GM04504 (cell line): Measurements from ENCODE around the gene BANK1.
"Not testable (repeated sequence)": the region's sequence is repeated elsewhere in the genome, so short reads cannot be mapped to it uniquely, and the experiment has no call there.

Experiments used
- DNase-seq: peaks from one replicate; pipeline ENCODE4 v3.0.0-alpha.2; 2012; ENCODE audit warnings: low read depth

BANK1 gene

DNA sequence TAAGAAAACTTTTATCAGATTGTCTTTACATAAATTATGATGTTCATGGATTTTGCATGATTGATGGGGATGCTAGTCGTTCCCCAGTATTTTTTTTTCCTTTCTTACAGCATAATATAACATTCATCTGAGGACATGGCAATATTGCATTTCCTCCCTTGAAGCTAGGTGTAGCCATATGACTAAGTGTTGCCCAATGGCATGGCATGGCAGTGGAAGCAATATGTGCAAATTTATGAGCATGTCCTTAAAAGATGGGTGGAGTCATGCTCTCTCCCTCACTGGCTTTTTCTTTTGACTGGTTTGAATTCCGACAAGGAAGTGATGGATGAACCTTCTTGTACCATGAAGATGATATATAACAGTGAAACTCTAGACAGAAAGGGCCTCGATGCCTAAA, 96.3 kb downstream of the BANK1 start:
- DNase-seq = no peak

DNA sequence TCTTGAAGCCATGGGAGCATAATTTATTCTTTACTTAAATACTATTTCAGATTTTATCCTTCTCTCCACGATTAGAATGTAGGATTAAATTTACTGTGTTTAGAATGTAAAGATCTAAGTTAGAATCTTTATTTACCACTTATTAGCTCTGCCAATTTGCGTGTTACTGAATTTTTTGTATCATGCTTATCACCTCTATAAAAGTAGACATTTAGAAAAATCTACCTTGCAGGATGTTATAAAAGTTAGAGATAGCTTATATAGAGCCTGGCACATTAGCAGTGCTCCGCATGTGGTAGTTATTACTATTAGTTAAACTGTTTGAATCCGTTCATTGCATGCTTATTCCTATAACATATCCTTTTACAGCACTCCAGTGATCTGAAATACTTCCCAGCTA, 97.9 kb downstream of the BANK1 start:
- DNase-seq = no peak

DNA sequence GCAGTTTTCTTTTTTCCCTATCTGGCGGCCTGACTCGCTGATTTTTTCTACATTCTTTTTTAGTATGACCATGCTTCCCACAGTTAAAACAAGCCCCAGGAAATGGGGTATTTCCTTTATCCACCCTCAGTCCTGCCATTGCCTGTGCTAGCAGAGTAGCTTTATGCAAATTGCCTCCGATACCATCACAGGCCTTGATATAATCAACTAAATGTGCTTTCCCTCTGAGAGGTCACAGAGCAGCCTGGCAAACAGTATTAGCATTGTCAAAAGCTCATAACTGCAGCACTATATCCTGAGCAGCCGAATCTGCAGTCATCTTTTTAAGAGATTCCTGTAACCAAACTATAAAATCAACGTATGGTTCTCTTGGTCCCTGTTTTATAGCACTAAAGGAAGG, 115.0 kb downstream of the BANK1 start:
- not testable (repeated sequence) for DNase-seq

DNA sequence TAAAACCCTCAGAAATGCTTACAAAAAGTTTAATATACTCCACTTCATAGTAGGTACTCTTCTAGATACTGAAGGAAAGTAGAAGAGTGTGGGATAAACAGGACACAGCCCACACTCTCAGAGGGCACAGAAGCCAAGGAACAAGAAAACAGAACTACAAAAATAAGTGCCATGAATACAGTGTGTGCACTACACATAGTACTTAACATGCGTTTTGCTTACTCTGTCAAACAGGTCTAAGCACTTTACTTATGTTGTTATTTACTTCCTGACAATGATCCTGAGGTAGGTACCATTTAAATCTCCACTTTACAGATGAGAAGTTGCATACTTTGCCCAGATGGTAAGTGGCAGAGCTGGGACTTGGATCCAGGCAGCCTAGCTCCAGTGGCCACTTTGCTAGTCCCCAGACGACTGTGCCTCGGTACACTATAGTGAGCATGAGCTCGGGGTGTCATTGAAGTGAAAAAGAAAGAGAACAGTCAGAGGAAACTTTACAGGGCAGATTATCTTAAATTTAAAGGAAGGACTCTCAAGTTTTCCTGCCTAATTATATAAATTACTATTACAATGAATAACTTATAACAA, 120.3 kb downstream of the BANK1 start:
- DNase-seq = no peak

DNA sequence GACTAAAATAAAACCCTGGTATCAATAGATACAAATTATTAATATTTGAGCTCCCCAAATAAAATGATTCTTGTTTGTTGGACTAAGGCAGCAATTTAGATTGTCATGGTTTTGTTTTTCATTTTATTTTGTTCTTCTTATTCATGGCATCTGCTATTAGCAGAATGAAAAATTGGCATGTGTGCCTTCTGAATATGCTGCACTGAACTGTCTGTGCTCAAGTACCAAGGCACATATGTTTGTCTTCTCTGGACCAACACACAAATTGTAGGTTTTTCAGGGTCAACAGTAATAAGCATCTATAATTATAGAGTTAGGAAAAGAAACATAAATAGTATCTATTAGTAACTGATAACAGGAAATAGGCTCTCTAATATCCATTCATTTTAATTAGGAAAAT, 121.1 kb downstream of the BANK1 start:
- DNase-seq = no peak

DNA sequence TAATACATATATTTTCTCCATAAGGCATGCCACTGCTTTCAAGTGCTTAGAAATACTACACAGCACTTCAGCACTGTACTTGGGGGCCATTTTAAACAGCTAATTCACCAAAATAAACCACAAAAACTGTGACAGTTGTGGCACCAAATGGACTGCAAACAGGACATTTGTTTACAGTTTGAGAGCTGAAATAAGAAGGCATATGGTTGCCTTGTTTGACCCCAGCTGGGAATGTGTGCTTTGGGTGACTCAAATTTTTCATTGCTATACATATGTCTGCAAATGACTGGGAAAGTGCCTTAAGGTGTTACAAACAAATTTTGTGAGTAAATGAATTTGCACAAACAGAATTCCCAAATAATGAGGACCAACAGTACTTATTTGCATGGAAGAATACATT, 124.2 kb downstream of the BANK1 start:
- no peak for DNase-seq

DNA sequence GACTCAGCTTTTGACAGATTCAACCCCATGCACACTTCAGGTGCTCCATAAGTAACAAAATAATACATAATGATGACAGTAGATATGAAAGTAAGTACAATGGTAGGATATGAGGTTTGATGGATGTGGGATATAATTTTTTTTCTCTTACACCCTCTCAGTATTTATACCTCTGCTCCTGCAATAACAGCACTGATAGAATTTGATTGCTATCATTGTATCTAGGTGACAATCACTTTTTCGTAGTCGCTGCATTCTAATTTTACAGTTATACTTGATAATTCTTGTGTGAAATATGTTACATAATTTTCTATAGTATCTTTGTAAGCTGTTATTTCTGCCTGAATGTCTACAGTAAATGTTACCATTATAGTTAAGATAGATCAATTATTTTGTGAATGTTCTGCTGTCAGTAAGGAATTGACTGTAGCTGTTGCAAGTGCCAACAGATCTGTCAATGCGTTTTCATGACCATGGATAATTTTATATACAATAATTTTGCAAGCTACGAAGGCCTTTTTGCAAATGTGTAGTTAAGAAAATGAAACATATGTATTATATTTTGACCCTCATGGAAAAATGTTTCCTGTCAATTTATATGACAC, 128.9 kb downstream of the BANK1 start:
- DNase-seq = no peak

DNA sequence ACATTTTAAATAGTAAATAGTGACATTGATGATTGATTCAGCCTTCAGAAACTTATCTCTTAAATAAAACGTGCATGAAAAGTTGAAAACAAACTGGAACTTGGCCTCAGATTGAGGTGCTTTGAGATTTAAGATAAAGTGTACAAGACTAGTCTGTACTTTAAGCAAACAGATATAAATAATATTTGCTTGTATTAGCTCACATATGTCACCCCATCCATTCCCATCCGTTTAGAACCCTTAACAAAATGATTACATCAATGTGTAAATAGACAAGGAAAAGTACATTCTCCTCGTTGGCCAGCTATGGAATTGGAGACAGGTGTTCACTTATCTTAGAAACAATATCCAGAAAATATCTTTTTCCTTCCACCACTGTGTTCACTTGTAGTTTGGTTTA, 130.8 kb downstream of the BANK1 start:
- DNase-seq = no peak

DNA sequence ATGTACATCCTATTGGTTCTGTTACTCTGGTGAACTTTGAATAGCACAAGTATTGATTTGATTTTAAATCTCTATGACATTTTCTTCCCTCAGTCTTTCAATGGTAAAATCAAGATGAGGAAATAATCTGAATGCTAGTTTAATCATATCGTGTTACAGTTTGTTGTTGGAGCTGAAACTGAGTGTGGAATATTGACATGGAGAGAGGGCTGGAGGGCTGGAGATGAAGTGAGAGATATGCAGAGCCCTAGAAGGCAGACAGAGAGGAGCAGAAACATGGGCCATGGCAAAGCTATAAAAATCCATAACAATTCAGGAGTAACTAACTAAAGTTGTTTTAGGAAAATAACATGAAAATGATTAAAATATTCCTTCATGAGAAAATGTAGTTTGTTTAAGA, 141.1 kb downstream of the BANK1 start:
- no peak for DNase-seq

DNA sequence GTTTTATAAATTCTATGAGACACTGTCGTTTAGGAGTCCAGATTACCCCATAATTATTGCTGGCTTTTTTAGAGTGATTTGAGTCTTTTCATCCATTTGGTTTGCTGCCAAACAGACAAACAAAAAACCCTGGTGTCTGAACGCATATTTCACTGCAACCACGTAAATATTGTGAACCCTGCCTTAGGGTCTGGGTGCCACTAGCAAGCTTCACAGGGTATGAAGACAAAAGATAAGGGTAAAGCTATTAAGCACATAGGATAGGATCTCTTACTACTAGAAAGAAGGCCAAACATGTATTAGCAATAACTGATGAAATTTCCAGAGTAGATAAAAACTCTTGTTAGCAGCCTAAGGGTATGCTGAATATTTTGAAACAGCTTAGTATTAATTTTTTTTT, 143.3 kb downstream of the BANK1 start:
- no peak for DNase-seq

DNA sequence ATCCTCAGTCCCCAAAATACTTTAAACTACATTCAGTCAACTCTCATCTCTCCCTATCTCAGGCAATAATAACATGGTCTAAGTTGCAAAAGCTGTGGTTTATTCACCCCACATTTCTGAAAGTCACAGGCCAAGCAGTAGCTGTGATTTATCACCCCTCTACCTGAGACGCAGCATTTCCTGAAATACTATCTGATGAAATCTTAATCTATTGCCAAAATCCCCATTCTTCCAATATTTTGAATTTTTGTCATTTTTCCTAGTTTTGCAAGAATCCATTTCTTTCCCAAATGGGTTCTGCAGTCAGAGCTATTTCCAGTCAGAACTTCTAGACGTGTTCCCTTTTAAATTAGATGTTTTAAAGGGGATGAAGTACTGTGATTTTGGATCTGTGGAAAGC, 148.3 kb downstream of the BANK1 start:
- DNase-seq = no peak

DNA sequence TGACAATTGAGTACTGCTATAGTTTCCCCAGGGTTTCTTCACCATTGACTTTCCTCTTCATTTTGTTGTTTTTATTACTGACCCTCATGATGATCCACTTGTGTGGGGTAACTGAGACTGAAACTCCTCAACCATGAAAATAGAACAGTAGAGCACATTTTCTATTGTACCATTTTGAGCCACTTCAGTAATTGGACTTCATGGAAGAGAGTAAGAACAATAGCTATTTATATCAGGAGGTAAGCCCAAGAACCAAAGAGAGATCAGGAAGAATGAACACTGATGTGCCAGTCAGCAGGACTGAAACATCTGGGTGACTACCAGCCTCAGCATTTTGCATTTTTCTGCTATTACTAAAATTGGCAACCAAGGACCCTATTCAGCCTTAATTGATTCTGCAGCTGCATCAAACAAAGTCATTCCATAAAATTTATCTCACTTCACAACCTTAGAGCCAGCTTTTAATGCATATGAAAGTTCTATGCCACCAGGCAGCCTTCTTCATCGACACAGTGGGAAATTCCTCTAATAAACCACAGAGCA, 151.4 kb downstream of the BANK1 start:
- DNase-seq = no peak

DNA sequence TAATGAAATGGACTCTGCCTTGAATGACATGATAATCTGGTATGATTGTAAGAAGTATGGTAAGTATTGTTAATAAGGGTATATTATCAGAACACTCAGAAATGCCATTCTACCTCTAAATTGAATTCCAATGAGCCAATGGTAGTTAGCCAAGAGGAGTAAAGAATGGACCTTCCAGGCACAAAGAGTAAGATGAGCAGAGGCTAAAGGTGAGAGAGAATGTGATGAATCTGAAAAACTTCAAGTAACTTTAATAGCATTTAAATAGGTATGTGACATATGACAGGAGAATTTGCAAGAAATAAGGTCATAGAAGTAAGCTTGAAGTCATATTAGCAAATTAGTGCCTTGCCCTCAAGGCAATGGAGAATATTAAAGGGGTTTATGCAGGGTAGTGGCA, 152.4 kb downstream of the BANK1 start:
- no peak for DNase-seq

DNA sequence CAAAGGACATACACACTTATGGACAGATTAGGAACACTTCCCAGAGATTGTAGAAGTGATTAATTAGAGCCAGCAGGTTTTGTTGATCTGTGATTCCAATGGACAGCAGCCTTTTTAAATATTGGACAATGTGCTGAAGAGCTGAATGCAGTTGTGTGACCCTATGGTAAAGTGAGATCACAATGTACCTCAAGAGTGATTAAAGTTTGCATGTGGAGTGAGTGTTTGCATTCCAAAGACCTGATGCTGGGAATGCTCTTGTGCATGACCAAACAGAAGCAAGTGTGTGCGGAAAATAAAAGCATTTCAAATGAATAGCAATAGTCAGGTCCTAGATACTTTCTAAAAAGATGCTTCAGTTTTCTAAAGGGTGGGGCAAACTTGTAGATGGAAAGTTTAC, 154.1 kb downstream of the BANK1 start:
- DNase-seq = no peak

DNA sequence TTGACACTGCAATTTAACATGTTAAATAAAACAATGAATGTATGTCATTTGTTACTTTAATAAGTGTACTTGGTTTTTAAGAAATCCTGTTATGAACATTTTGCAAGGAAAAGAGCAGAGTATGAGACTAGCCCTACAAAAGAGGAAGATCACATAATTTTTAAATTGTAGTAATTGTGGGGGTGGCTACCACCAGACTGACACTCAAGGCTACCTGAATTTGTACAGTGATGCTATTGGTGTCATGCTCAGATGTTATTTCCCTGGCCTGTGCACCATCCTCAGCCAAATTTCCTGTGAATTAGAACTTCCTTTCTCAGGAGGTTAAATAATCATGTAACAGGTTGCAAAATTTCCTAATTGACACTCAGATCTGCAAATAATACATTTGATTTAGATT, 157.5 kb downstream of the BANK1 start:
- no peak for DNase-seq

DNA sequence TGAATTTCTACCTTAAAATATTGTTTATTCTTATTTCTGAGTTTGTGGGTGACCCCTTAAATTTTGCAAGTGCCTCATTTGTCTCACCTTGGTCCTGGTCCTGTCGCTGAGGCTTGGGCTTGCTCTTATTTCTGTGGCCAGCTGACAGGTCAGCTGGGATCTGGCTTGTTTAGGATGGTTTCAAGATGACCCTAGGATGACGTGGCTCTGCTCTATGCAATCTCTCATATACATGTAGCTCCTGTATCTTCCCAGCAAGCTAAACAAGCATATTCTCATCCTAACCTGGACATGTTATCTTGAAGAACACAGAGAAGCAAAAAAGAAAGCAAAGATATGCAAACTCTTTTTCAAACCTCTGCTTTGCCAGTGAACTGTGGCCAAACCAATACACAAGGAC, 158.4 kb downstream of the BANK1 start:
- no peak for DNase-seq

DNA sequence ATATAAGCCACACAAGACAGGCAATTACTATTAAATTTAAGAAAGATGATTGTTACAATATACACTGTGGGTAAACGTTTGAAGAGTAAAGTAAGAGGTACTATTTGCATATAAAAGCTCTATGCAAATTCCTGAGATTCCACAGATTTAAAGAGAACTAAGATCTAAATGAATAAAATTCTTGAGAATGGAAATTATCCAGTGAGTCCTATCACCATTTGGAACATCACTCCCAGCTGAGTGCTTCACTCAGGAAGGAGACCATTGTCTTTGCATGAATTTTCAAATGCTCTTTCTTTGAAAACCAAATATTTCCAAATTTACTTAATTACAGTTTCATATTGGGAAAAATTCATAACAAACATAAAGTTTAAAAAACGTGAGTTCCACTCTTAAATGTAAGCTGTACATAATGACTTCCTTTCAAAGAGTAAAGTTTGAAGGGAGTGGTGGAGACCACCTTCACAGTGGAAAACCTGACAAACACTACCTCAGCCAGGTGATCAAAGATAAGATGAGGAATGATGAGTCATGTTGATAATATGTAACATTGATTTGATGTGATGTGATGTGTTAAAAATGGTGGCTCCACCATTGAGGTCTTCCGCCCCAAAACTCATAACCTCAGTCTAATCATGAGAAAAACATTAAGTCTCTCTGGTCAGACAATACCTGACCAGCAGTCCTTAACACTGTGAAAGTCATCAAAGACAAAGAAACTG, 159.9 kb downstream of the BANK1 start:
- DNase-seq = no peak

DNA sequence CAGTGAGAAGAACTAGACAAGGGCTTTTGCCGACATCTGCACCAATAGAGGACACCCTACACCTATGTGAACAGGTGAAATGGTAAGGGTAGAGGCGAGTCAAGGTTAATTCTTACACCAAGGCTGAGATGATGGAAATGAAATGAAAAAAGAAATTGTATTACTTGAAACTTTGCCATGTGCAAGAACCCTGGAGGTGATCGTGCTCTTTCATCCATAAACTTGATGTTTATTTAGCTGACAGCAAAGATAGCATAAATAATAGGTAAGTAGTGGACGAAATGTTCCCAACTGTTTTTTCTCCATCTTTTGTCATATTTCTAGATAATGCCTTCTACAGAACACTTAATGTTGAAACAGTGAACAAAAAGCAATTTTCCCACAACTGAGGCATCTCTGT, 162.5 kb downstream of the BANK1 start:
- no peak for DNase-seq

DNA sequence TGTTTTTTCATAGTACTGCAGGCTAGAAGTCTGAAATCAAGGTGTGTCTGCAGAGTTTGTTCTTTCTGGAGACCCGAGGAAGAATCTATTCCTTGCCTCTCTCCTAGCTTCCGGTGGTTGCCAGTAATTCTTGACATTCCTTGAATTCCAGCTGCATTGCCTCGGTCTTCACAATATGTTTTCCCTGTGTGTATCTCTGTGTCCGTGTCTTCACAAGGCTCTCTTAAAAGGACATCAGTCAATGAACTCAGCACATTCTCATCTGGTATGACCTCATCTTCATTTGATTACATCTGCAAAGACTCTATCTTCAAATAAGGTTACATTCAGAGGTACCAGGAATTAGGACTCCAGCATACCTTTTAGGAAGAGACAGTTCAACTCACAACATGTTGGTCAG, 163.4 kb downstream of the BANK1 start:
- no peak for DNase-seq

DNA sequence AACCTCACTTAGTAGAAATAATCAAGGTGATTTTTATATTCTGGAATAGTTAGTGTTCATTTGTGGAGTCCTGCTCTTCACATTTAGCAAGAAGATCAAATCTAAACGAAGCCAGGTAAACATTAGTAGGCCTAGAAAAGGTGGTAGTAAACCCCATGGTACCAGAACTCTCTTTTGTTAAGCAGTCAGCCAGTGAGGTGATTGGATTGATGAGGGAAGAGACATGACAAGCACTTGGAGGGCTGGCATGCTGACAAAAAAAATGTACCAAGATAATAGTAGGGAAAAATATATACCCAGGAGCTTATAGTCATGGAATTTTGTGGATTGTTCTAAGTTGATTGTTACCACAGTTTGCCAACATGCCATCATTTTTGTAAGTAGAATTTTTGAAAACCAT, 163.8 kb downstream of the BANK1 start:
- no peak for DNase-seq

DNA sequence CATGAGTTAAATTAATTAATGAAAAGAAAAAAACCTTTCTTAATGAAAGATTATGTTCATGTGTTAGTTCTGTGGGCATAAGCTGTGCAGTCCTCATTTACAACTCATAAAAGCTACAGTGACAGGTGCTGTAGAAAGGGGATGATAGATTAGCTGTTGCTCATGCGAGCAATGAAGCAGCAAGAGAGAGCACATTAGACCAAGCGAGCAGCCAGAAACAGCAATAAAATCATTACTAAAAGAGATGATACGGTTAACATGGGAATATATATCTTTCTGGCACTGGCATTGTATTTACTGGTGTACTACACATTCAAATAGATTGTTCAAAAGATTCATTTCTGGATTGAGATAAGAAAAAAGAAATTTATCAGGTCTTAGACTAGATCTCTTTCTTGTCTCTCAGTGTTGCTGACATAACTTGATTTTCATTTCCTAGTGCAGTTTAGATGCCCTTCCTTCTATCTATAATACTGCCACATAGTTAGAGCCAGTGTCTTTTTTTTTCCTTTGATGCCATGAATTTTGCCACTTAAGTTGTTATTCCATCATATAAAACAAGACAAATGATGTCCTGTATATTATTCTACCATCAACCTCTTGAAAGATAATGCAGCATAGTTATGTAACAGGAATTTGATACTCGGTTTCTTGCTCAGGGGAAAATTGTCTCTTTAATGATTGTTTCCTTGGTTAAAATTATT, 164.6 kb downstream of the BANK1 start:
- no peak for DNase-seq

DNA sequence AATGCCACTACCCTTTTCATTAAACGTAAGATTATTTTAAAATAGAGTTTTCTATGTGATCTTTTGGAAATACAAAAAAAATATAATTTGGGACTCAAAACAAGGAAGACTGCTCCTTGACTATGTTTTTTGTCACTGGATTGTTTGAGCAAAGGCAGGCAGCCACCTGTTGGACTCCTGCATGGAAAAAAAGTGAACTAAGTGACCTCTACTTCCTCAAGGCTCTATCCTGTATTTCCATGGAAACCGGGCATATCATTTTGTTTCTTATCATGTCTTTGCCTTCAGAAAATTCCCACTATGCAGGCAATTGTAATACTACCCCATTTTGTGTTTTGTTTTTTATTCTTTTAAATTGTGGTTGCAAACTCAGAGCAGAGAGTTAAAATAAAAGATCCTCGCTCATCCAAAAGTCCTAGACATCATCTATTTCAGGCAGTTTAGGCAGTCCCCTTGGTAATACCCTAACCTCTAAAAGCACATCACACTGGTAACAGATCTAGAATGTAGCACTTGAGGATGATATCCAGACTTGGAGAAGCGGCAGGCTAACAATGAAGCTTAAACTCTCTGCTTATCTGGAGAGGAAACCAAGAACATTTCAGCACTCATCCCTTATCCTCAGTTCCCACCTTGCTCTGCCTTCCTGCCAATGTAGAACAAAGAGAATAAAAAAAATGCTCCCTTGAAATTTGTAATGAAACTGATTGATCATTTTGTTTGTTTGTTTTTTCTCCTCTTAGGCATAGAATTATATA, 165.7 kb downstream of the BANK1 start:
- no peak for DNase-seq
